ENCODE data around the gene DGKQ.

DNA sequence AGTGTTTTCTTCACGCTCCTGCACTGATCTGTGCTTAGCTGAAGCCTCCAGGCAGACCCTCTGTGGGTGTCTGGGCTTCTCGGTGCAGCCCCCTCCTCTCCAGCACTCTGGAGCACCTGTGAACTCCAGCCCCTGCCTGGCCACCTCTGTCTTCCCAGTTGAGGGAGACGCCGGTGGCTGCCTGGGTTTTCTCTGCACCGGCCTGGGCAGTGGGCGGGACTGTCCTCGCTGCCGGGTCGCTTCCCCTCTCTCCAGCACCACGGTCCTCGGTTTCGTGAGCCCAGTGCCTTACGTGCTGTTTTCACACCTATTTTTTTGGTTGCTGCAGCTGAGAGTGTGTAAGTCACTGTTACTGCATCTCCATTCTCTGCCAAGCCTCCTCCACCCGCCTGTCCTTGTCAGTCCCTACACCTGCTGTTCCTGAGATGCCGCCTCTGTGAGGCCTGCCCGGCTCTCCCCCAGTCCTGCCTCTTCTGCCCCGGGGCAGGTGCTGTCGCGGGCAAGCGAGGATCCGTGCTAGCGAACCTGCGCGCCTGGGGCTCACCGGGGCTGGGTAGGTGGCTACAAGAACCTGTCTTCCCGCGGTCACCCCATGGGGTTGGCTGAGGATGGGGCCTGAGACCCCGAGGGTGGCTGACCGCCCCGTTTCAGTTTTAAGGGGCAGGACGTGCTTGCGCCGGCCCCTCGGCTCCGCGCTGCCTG lies 35.6 kb upstream of the DGKQ start:
- TF ChIP-seq RAD21 (IDR thresholded peaks at IDR 0.05; ENCODE audit: low read depth) = no peak
- no peak for TF ChIP-seq FOSL1 (IDR thresholded peaks at IDR 0.05; ENCODE audit: low read depth)
- TF ChIP-seq, protein P1, sequence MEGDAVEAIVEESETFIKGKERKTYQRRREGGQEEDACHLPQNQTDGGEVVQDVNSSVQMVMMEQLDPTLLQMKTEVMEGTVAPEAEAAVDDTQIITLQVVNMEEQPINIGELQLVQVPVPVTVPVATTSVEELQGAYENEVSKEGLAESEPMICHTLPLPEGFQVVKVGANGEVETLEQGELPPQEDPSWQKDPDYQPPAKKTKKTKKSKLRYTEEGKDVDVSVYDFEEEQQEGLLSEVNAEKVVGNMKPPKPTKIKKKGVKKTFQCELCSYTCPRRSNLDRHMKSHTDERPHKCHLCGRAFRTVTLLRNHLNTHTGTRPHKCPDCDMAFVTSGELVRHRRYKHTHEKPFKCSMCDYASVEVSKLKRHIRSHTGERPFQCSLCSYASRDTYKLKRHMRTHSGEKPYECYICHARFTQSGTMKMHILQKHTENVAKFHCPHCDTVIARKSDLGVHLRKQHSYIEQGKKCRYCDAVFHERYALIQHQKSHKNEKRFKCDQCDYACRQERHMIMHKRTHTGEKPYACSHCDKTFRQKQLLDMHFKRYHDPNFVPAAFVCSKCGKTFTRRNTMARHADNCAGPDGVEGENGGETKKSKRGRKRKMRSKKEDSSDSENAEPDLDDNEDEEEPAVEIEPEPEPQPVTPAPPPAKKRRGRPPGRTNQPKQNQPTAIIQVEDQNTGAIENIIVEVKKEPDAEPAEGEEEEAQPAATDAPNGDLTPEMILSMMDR (IDR thresholded peaks at IDR 0.05 in 2 of 3, conservative IDR thresholded peaks at IDR 0.05 in 1 of 3; ENCODE audit: borderline replicate concordance in 1 of 3, insufficient read depth in 1 of 3, low read depth in 2 of 3, low read length in 2 of 3) = no peak
- TF ChIP-seq EZH2 (IDR thresholded peaks at IDR 0.05) = no peak
- TF ChIP-seq, protein P2, sequence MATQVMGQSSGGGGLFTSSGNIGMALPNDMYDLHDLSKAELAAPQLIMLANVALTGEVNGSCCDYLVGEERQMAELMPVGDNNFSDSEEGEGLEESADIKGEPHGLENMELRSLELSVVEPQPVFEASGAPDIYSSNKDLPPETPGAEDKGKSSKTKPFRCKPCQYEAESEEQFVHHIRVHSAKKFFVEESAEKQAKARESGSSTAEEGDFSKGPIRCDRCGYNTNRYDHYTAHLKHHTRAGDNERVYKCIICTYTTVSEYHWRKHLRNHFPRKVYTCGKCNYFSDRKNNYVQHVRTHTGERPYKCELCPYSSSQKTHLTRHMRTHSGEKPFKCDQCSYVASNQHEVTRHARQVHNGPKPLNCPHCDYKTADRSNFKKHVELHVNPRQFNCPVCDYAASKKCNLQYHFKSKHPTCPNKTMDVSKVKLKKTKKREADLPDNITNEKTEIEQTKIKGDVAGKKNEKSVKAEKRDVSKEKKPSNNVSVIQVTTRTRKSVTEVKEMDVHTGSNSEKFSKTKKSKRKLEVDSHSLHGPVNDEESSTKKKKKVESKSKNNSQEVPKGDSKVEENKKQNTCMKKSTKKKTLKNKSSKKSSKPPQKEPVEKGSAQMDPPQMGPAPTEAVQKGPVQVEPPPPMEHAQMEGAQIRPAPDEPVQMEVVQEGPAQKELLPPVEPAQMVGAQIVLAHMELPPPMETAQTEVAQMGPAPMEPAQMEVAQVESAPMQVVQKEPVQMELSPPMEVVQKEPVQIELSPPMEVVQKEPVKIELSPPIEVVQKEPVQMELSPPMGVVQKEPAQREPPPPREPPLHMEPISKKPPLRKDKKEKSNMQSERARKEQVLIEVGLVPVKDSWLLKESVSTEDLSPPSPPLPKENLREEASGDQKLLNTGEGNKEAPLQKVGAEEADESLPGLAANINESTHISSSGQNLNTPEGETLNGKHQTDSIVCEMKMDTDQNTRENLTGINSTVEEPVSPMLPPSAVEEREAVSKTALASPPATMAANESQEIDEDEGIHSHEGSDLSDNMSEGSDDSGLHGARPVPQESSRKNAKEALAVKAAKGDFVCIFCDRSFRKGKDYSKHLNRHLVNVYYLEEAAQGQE (IDR thresholded peaks at IDR 0.05; ENCODE audit: low read depth) = no peak
- no peak for TF ChIP-seq ZNF274 (IDR thresholded peaks at IDR 0.05; ENCODE audit: low read depth, low read length)
